NCI-H69 (cell line): ENCODE results near the gene CSK.

Source experiments
- DNase-seq: peaks from one replicate; lab custom pipeline; 2025; lab: John Stamatoyannopoulos, UW

The CSK gene

GRCh38 chr15:74801311-74801997 lies 19.6 kb downstream of the CSK start:
- DNase-seq: no peak

- no peak for DNase-seq
Observed at GRCh38 chr15:74802290-74802689, 20.4 kb downstream of the CSK start.

- no peak for DNase-seq
Observed at GRCh38 chr15:74802862-74803447, 21.1 kb downstream of the CSK start.

GRCh38 chr15:74804935-74805334 lies 23.1 kb downstream of the CSK start:
- no peak for DNase-seq

- no peak for DNase-seq
Observed at GRCh38 chr15:74807282-74807681, 25.4 kb downstream of the CSK start.

- DNase-seq: no peak
Observed at GRCh38 chr15:74808078-74808839, 26.4 kb downstream of the CSK start.

GRCh38 chr15:74808840-74809229 lies 27.0 kb downstream of the CSK start:
- DNase-seq: no peak

GRCh38 chr15:74809242-74809641 lies 27.4 kb downstream of the CSK start:
- DNase-seq: no peak

GRCh38 chr15:74809956-74810355 lies 28.1 kb downstream of the CSK start:
- DNase-seq: no peak

GRCh38 chr15:74812533-74812932 lies 30.7 kb downstream of the CSK start, which contains the start of gene LMAN1L:
Gene LMAN1L, plus strand, starts transcription at chr15:74812835. Its CDS starts 20 bp downstream, at chr15:74812855.
- DNase-seq: no peak

GRCh38 chr15:74815121-74815934 lies 33.4 kb downstream of the CSK start:
- no peak for DNase-seq

- no peak for DNase-seq
Observed at GRCh38 chr15:74815961-74816360, 34.1 kb downstream of the CSK start.

- DNase-seq: peak; percentile 78
Observed at GRCh38 chr15:74816624-74817369, 34.9 kb downstream of the CSK start.

- DNase-seq: peak; percentile 78
Observed at GRCh38 chr15:74817370-74817737, 35.5 kb downstream of the CSK start.

GRCh38 chr15:74820056-74820455 lies 38.2 kb downstream of the CSK start:
- no peak for DNase-seq

- DNase-seq: peak; percentile 86
Observed at GRCh38 chr15:74821091-74821789, 39.4 kb downstream of the CSK start.

- no peak for DNase-seq
Observed at GRCh38 chr15:74821790-74822158, 39.9 kb downstream of the CSK start.

- no peak for DNase-seq
Observed at GRCh38 chr15:74822233-74822632, 40.4 kb downstream of the CSK start.

GRCh38 chr15:74823324-74823723 lies 41.4 kb downstream of the CSK start:
- peak; percentile 53 for DNase-seq

GRCh38 chr15:74824976-74825375 lies 43.1 kb downstream of the CSK start:
- DNase-seq: no peak

GRCh38 chr15:74825866-74826265 lies 44.0 kb downstream of the CSK start:
- no peak for DNase-seq
